GM19455 (cell line): ENCODE data around the gene SPA17.

Experiments
- ATAC-seq: cut with Tn5 transposase; IDR thresholded peaks from one replicate; pipeline ENCODE4 v1.9.1; 2021; ENCODE audit not compliant: unreplicated experiment

The SPA17 gene

GRCh38 chr11:124722176-124722575, 48.5 kb downstream of the SPA17 start:
- no peak for ATAC-seq

- peak; percentile 79 for ATAC-seq
These were observed 51.4 kb downstream of the SPA17 start for GRCh38 chr11:124724979-124725718.

GRCh38 chr11:124725719-124726105, 52.0 kb downstream of the SPA17 start:
- ATAC-seq = no peak

GRCh38 chr11:124727474-124727873, 53.8 kb downstream of the SPA17 start:
- no peak for ATAC-seq

GRCh38 chr11:124728134-124728533, 54.4 kb downstream of the SPA17 start:
- no peak for ATAC-seq

- ATAC-seq = no peak
These were observed 55.9 kb downstream of the SPA17 start for GRCh38 chr11:124729571-124729970.

GRCh38 chr11:124732230-124732629, 58.5 kb downstream of the SPA17 start:
- ATAC-seq = no peak

GRCh38 chr11:124736736-124737135, 63.0 kb downstream of the SPA17 start:
- no peak for ATAC-seq

GRCh38 chr11:124737638-124738305, 64.1 kb downstream of the SPA17 start:
- ATAC-seq = no peak

GRCh38 chr11:124738713-124739478, 65.2 kb downstream of the SPA17 start:
- no peak for ATAC-seq

- peak; percentile 99 for ATAC-seq
These were observed 66.0 kb downstream of the SPA17 start, which contains the start of gene NRGN for GRCh38 chr11:124739479-124740276. NRGN (plus strand) TSS chr11:124739942; CDS start chr11:124740085, 143 bp downstream.

GRCh38 chr11:124740277-124740882, 66.7 kb downstream of the SPA17 start:
- ATAC-seq = peak; percentile 34

GRCh38 chr11:124742555-124742954, 68.9 kb downstream of the SPA17 start:
- ATAC-seq = no peak

- no peak for ATAC-seq
These were observed 69.3 kb downstream of the SPA17 start for GRCh38 chr11:124743050-124743449.

- no peak for ATAC-seq
These were observed 71.6 kb downstream of the SPA17 start for GRCh38 chr11:124745270-124745834.

GRCh38 chr11:124745835-124746620, 72.3 kb downstream of the SPA17 start:
- ATAC-seq = peak; percentile 16

GRCh38 chr11:124746621-124747243, 73.0 kb downstream of the SPA17 start:
- ATAC-seq = peak; percentile 92
